Nephron (organoid): ENCODE measurements around the gene ZNF506.

Experiments used
- H3K27ac Mint-ChIP-seq, 3 experiments: 2 replicates each; pipeline ENCODE4 v1.8.0; 2020; ENCODE audit warnings: mixed read lengths in 3 of 3, mild to moderate bottlenecking in 2 of 3, moderate library complexity in 1 of 3
- H3K27me3 Mint-ChIP-seq: 2 replicates; pipeline ENCODE4 v1.8.0; 2021; ENCODE audit warnings: low read depth, mild to moderate bottlenecking, moderate library complexity, mixed read lengths
- H3K36me3 Mint-ChIP-seq: 2 replicates; pipeline ENCODE4 v1.8.0; 2020; ENCODE audit warnings: low read depth, mixed read lengths
- H3K4me1 Mint-ChIP-seq: 2 replicates; pipeline ENCODE4 v1.8.0; 2020; ENCODE audit warnings: mixed read lengths
- H3K4me3 Mint-ChIP-seq, 3 experiments: 2 replicates each; pipeline ENCODE4 v1.8.0; 2020; ENCODE audit warnings: mild to moderate bottlenecking in 3 of 3, mixed read lengths in 3 of 3, moderate library complexity in 2 of 3
- H3K9me3 Mint-ChIP-seq: 2 replicates; pipeline ENCODE4 v1.8.0; 2020; ENCODE audit warnings: mixed read lengths
- CTCF ChIP-seq, 3 experiments: fragments of 200-600 bp; sonication (generic); IDR thresholded peaks; one replicate each; pipeline ENCODE4 v1.5.0; 2021; ENCODE audit warnings: antibody characterized with exemption in 3 of 3; ENCODE audit not compliant: unreplicated experiment in 3 of 3

The ZNF506 gene

DNA sequence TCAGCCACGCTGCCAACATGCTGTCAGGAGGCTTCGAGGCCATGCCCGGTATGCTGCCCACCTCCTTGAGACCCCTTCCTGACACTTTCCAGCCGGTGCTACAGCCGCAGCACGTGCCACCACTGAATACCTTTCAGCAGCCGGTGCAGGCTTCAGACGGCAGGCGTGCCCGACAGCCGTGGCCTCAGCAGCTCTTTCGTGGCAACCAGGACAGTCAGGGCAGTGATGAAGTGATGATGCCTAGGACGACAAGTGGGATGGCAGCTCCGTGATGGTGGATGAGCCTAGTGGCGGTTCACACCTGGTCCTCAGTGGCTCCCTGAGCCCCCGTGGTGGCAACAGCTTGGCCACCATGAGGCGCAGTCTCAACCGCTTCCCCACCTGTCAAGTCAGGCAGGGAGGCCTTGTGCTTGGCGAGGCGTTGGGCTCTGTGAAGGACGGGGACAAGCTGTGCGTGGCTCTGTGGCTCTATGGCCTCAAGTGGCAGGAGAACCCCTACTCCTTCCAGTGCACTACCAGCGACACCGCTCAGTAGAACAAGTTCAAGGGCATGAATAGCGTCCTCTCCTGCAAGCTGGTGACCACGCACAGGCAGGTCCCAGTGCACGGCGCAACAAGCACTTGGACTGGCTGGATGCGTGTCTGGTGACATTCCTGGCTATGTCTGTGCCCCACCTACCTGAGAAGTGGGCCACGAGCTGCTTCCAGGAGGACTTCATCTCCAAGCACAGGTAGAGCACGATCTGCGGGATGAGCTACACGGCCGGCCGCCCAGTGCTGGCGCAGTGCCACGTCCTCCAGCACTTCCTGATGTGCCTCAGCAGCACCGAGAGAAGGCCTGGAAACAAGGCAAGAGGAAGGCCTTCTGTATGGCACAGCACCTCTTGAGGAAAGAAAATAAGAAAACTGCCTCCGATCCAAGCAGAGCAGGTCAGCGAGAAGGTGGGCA is 70.4 kb downstream of the ZNF506 start:
- no peak for TF ChIP-seq CTCF (IDR thresholded peaks at IDR 0.05; ENCODE audit: unreplicated experiment in 3 of 3)
- no peaks in the 10 kb centered on the region for H3K36me3 Mint-ChIP-seq
- H3K4me1 Mint-ChIP-seq: no peaks in the 10 kb centered on the region
- no peak overlapping the region for H3K4me3 Mint-ChIP-seq
- peaks cover 11% of the 10 kb centered on the region for H3K9me3 Mint-ChIP-seq
- H3K27me3 Mint-ChIP-seq: peaks cover 4% of the 10 kb centered on the region
- H3K27ac Mint-ChIP-seq: no peak overlapping the region

- H3K4me1 Mint-ChIP-seq: no peaks in the 10 kb centered on the region
- no peaks in the 10 kb centered on the region for H3K36me3 Mint-ChIP-seq
- H3K9me3 Mint-ChIP-seq: peaks cover 11% of the 10 kb centered on the region
- no peak overlapping the region for H3K4me3 Mint-ChIP-seq
- H3K27ac Mint-ChIP-seq: no peak overlapping the region
- TF ChIP-seq CTCF (IDR thresholded peaks at IDR 0.05; ENCODE audit: unreplicated experiment in 3 of 3): no peak
- H3K27me3 Mint-ChIP-seq: peaks cover 4% of the 10 kb centered on the region
These were observed 71.4 kb downstream of the ZNF506 start for GRCh38 chr19:19749908-19750841.

- Mint-ChIP-seq H3K36me3 (no peaks in the 10 kb centered on the region), H3K4me1 (no peaks in the 10 kb centered on the region), H3K27me3 (peaks cover 4% of the 10 kb centered on the region), H3K9me3 (peaks cover 13% of the 10 kb centered on the region), H3K27ac (no peak overlapping the region), H3K4me3 (no peak overlapping the region)
- TF ChIP-seq CTCF (IDR thresholded peaks at IDR 0.05; ENCODE audit: unreplicated experiment in 3 of 3): no peak
These were observed 72.2 kb downstream of the ZNF506 start for GRCh38 chr19:19749117-19749907.

GRCh38 chr19:19748249-19748938 is 73.2 kb downstream of the ZNF506 start:
- Mint-ChIP-seq H3K27me3 (peaks cover 3% of the 10 kb centered on the region), H3K9me3 (peaks cover 20% of the 10 kb centered on the region), H3K4me1 (no peaks in the 10 kb centered on the region), H3K27ac (no peak overlapping the region), H3K36me3 (no peaks in the 10 kb centered on the region), H3K4me3 (no peak overlapping the region)
- TF ChIP-seq CTCF (IDR thresholded peaks at IDR 0.05; ENCODE audit: unreplicated experiment in 3 of 3): no peak
